PC-3 (cell line): ENCODE results near the gene LNX1. TPM values are rescaled to one million over a fixed set of nuclear protein-coding genes. Genes with fewer than 3 reads are reported as not detected.

Source experiments
- ATAC-seq: fragments of 200-7000 bp; cut with Tn5 transposase; 2 replicates; pipeline ENCODE4 v1.9.1; 2020; ENCODE audit warnings: mild to moderate bottlenecking, moderate library complexity
- BruUV-seq: library from RNA; stranded (reverse); fragments of 400-500 nt; replicated peaks from 2 replicates; lab custom pipeline; 2021; lab: Mats Ljungman, UMichigan
- CTCF ChIA-PET: fragments of 300-600 bp; sonication (Branson Sonifier 250); formaldehyde crosslinking; loops from one replicate; lab custom pipeline; 2022; ENCODE audit warnings: antibody characterized with exemption; lab: Charles Lee
- POLR2A ChIA-PET: fragments of 300-600 bp; sonication (Branson Sonifier 250); formaldehyde crosslinking; loops from one replicate; lab custom pipeline; 2022; ENCODE audit warnings: antibody characterized with exemption; ENCODE audit not compliant: unreplicated experiment; lab: Charles Lee
- DNase-seq: peaks from one replicate; pipeline ENCODE4 v3.0.0-alpha.2; 2015
- H2AFZ ChIP-seq: fragments of 300-600 bp; sonication (generic); 2 replicates; pipeline ENCODE4 v1.6.0; 2016; ENCODE audit warnings: antibody characterized with exemption, low read length
- H3F3A ChIP-seq: fragments of 300-600 bp; sonication (generic); one replicate; pipeline ENCODE4 v1.6.0; 2017; ENCODE audit warnings: antibody characterized with exemption, low read length, control low read depth, mild to moderate bottlenecking; ENCODE audit not compliant: unreplicated experiment
- H3K27ac ChIP-seq: fragments of 300-600 bp; sonication (generic); 2 replicates; pipeline ENCODE4 v1.5.1; 2016; ENCODE audit warnings: mild to moderate bottlenecking, low read length
- H3K27me3 ChIP-seq: fragments of 300-600 bp; sonication (generic); 2 replicates; pipeline ENCODE4 v1.6.1; 2016; ENCODE audit warnings: low read length, mixed read lengths
- H3K36me3 ChIP-seq: fragments of 300-600 bp; sonication (generic); 2 replicates; pipeline ENCODE4 v1.6.1; 2016; ENCODE audit warnings: low read depth, mixed run types, low read length, mixed read lengths
- H3K4me1 ChIP-seq: fragments of 300-600 bp; sonication (generic); 2 replicates; pipeline ENCODE4 v1.5.1; 2016; ENCODE audit warnings: low read length; ENCODE audit not compliant: insufficient read depth
- H3K4me2 ChIP-seq: fragments of 300-600 bp; sonication (generic); 2 replicates; pipeline ENCODE4 v1.6.0; 2016; ENCODE audit warnings: low read length
- H3K4me3 ChIP-seq: fragments of 300-600 bp; sonication (generic); 2 replicates; pipeline ENCODE4 v1.5.1; 2016; ENCODE audit warnings: mild to moderate bottlenecking, low read length, mixed read lengths
- H3K79me2 ChIP-seq: fragments of 300-600 bp; sonication (generic); 2 replicates; pipeline ENCODE4 v1.6.1; 2017; ENCODE audit warnings: low read length, mixed read lengths
- H3K9ac ChIP-seq: fragments of 300-600 bp; sonication (generic); 2 replicates; pipeline ENCODE4 v1.6.0; 2016; ENCODE audit warnings: mild to moderate bottlenecking, low read length
- H3K9me2 ChIP-seq: fragments of 300-600 bp; sonication (generic); replicated peaks from 2 replicates; pipeline ENCODE4 v1.6.1; 2016; ENCODE audit warnings: mixed run types, low read length, mixed read lengths
- H3K9me3 ChIP-seq: fragments of 300-600 bp; sonication (generic); 2 replicates; pipeline ENCODE4 v1.6.1; 2016; ENCODE audit warnings: low read length, mixed read lengths
- H4K20me1 ChIP-seq: fragments of 300-600 bp; sonication (generic); 2 replicates; pipeline ENCODE4 v1.6.1; 2016; ENCODE audit warnings: low read length, mixed read lengths
- EZH2 ChIP-seq: fragments of 300-600 bp; sonication (generic); IDR thresholded peaks from one replicate; pipeline ENCODE4 v1.6.1; 2017; ENCODE audit warnings: antibody characterized with exemption, mild to moderate bottlenecking, low read length; ENCODE audit not compliant: unreplicated experiment
- EZH2phosphoT487 ChIP-seq: fragments of 300-600 bp; sonication (generic); IDR thresholded peaks from 2 replicates; pipeline ENCODE4 v1.6.1; 2018; ENCODE audit warnings: mild to moderate bottlenecking, antibody characterized with exemption, low read length, borderline replicate concordance
- intact Hi-C: fragments of 100-400 bp; cut with micrococcal nuclease; formaldehyde crosslinking; loops from 2 replicates; pipeline ENCODE4 v1.9.0; 2023
- total RNA-seq: library from RNA; depleted of rRNA; stranded (reverse); fragments of >200 nt; gene quantifications from 2 replicates; pipeline ENCODE4 v1.2.3, GENCODE V29; 2014
- TF ChIP-seq, protein P1 (sequence below): fragments of 300-600 bp; sonication (generic); conservative IDR thresholded peaks from 2 replicates; pipeline ENCODE4 v1.5.1; 2017; ENCODE audit warnings: antibody characterized with exemption, low read depth, mild to moderate bottlenecking, low read length

LNX1 gene
- total RNA-seq, 1 experiment from 2014 or later = 2.8 TPM

DNA sequence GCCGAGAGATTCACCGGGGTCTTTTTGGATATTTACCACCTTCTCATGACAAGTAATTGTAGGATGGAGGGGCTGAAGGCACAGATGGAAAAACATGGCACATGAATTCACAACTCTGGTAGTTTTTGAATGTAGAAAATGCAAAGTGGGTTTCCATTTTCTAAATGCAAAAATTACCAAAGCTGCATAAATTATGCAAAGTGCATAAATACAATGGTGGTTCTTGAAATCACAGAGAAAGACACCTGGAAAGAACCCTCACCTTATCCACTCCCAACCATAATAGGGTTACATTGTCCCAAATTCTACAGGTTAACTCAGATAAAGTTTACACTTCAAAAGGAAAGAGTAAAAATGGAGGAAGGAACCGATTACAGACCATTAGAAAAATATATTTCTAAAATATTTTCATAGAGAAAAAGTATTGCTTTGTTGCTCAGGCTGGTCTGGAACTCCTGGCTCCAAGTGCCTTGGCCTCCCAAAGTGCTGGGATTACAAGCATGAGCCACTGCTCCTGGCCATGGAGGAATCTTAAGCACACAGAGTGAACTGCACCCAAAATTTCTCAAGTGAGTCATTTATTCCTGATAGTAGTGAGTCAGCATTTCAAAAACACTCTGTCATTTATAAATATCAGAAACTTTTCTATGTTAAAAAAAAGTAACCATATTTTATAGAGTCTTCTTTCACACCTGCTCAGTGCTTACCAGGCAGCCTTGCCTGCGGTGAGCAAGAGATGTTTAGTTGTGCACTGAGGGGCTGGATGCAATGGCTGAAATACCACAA, 112.4 kb downstream of the LNX1 start:
- intact Hi-C loops = loop anchor here (10.0 kb wide), 1 partner anchor 306 kb away; no protein-coding TSS in a partner anchor
- peaks cover 9% of the 10 kb centered on the region for H3F3A ChIP-seq
- H3K9me2 ChIP-seq = no peaks in the 10 kb centered on the region
- TF ChIP-seq, protein P1, sequence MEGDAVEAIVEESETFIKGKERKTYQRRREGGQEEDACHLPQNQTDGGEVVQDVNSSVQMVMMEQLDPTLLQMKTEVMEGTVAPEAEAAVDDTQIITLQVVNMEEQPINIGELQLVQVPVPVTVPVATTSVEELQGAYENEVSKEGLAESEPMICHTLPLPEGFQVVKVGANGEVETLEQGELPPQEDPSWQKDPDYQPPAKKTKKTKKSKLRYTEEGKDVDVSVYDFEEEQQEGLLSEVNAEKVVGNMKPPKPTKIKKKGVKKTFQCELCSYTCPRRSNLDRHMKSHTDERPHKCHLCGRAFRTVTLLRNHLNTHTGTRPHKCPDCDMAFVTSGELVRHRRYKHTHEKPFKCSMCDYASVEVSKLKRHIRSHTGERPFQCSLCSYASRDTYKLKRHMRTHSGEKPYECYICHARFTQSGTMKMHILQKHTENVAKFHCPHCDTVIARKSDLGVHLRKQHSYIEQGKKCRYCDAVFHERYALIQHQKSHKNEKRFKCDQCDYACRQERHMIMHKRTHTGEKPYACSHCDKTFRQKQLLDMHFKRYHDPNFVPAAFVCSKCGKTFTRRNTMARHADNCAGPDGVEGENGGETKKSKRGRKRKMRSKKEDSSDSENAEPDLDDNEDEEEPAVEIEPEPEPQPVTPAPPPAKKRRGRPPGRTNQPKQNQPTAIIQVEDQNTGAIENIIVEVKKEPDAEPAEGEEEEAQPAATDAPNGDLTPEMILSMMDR = no peak
- no peak for TF ChIP-seq EZH2phosphoT487
- no peak for TF ChIP-seq EZH2
- H3K27ac ChIP-seq = peak overlapping the region; percentile 72
- no peaks in the 10 kb centered on the region for H4K20me1 ChIP-seq
- DNase-seq (peak; percentile 93), ATAC-seq (peak; percentile 88)
- peaks cover 27% of the 10 kb centered on the region for H3K4me1 ChIP-seq
- no peaks in the 10 kb centered on the region for H3K36me3 ChIP-seq
- H2AFZ ChIP-seq = peak overlapping the region; percentile 25; the same call in 1 of the 2 replicates
- BruUV-seq = no TSS peak
- CTCF ChIA-PET = interaction anchor here (0.5 kb wide), 1 partner anchor 12 kb away, joined by 5 read pairs; no protein-coding TSS in a partner anchor
- H3K4me3 ChIP-seq = no peak overlapping the region
- H3K9me3 ChIP-seq = no peaks in the 10 kb centered on the region
- H3K4me2 ChIP-seq = peak overlapping the region; percentile 31
- H3K9ac ChIP-seq = peak overlapping the region; percentile 3; the same call in 1 of the 2 replicates
- no peaks in the 10 kb centered on the region for H3K79me2 ChIP-seq
- H3K27me3 ChIP-seq = no peaks in the 10 kb centered on the region
- POLR2A ChIA-PET = no interaction called here

DNA sequence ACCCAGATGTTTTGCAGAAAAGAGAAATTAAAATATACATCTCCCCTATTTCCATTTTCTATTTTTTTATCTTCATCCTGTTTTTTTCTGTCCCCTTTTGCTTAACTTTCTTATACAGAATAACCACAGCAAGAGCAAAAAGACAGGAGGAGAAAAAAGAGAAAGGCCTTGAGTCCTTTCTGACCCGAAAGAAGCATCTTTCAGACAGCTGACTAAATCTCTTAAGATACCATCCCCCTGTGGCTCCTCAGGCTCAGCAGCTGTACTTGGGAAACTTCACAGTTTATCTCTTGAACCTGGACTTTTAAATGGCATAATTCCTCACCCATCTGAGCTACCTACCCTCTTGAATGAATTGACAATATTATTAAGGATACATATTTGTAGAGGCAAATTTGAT, 113.7 kb downstream of the LNX1 start:
- H3K9me3 ChIP-seq = no peaks in the 10 kb centered on the region
- no peak overlapping the region for H2AFZ ChIP-seq
- POLR2A ChIA-PET = no interaction called here
- no peak overlapping the region for H3K4me2 ChIP-seq
- BruUV-seq = no TSS peak
- H3F3A ChIP-seq = peaks cover 9% of the 10 kb centered on the region
- intact Hi-C loops = loop anchor here (10.0 kb wide), 1 partner anchor 307 kb away; no protein-coding TSS in a partner anchor
- H3K9me2 ChIP-seq = no peaks in the 10 kb centered on the region
- H3K27me3 ChIP-seq = no peaks in the 10 kb centered on the region
- no peaks in the 10 kb centered on the region for H3K79me2 ChIP-seq
- no peaks in the 10 kb centered on the region for H4K20me1 ChIP-seq
- peaks cover 27% of the 10 kb centered on the region for H3K4me1 ChIP-seq
- no peak for TF ChIP-seq EZH2
- TF ChIP-seq, protein P1 = no peak
- TF ChIP-seq EZH2phosphoT487 = no peak
- no peaks in the 10 kb centered on the region for H3K36me3 ChIP-seq
- no peak for DNase-seq
- no peak overlapping the region for H3K4me3 ChIP-seq
- CTCF ChIA-PET = no interaction called here
- no peak for ATAC-seq
- no peak overlapping the region for H3K9ac ChIP-seq
- no peak overlapping the region for H3K27ac ChIP-seq

DNA sequence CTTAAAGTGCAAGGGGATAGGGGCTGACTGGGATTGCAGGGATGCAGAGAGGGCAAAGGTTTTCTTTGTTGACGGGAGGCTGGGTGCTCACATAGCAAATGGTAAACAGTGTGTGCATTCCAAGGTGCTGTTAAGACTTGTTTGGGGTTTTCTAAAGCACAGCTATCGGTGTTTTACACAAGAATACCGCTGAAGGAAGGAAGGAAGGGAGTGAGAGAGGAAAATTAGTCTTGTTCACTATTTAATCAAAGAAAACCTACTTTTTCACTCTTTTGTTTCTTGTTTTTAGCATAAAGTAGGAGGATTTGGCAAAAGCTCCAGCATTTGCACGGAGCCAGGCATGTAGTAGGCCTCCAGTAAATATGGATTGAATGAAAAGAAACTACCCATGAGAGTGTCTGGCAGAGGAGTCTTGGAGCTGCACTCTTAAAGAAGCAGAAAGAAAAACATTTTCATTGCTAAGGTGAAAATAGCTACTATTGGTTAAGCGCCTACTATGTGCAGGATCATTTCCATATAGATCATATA, 114.2 kb downstream of the LNX1 start:
- ATAC-seq = no peak
- BruUV-seq = no TSS peak
- H3K4me2 ChIP-seq = no peak overlapping the region
- TF ChIP-seq EZH2 (no peak), EZH2phosphoT487 (no peak)
- TF ChIP-seq, protein P1 = no peak
- H3K27ac ChIP-seq = no peak overlapping the region
- POLR2A ChIA-PET = no interaction called here
- no peaks in the 10 kb centered on the region for H3K36me3 ChIP-seq
- H3K9ac ChIP-seq = no peak overlapping the region
- peaks cover 27% of the 10 kb centered on the region for H3K4me1 ChIP-seq
- H3F3A ChIP-seq = peaks cover 9% of the 10 kb centered on the region
- CTCF ChIA-PET = no interaction called here
- H2AFZ ChIP-seq = no peak overlapping the region
- no peaks in the 10 kb centered on the region for H3K9me3 ChIP-seq
- H3K79me2 ChIP-seq = no peaks in the 10 kb centered on the region
- no peaks in the 10 kb centered on the region for H3K27me3 ChIP-seq
- intact Hi-C loops = loop anchor here (10.0 kb wide), 1 partner anchor 308 kb away; no protein-coding TSS in a partner anchor
- no peaks in the 10 kb centered on the region for H4K20me1 ChIP-seq
- no peak for DNase-seq
- H3K9me2 ChIP-seq = no peaks in the 10 kb centered on the region
- H3K4me3 ChIP-seq = no peak overlapping the region
